Lung (tissue), 12 donors: ENCODE data around the gene PCSK5. TPM values are rescaled to one million over a fixed set of nuclear protein-coding genes. Genes with fewer than 3 reads are reported as not detected.

Source experiments
- ATAC-seq: fragments of 200-7000 bp; cut with Tn5 transposase; one replicate; pipeline ENCODE4 v1.9.1; 2020; ENCODE audit warnings: moderate number of reproducible peaks; ENCODE audit not compliant: insufficient read depth, low FRiP score
- DNase-seq, 3 donors: peaks; one replicate each; pipeline ENCODE4 v3.0.0-alpha.2; 2013 to 2017
- H3K27ac ChIP-seq, 2 donors: one replicate each; pipeline ENCODE4 v1.5.1; 2013; ENCODE audit warnings: mild to moderate bottlenecking in 2 of 2, moderate library complexity in 2 of 2, control low read depth in 1 of 2, inconsistent platforms in 1 of 2, low read depth in 1 of 2, low read length in 1 of 2
- H3K27me3 ChIP-seq, 3 donors: one replicate each; pipeline ENCODE4 v1.5.1; 2013; ENCODE audit warnings: low read length in 2 of 3; ENCODE audit not compliant: control insufficient read depth in 3 of 3, insufficient read depth in 3 of 3
- H3K36me3 ChIP-seq, 4 donors: one replicate each; pipeline ENCODE4 v1.5.1; 2013; ENCODE audit warnings: low read length in 4 of 4, mild to moderate bottlenecking in 1 of 4, moderate library complexity in 1 of 4; ENCODE audit not compliant: control insufficient read depth in 4 of 4, insufficient read depth in 4 of 4
- H3K4me1 ChIP-seq, 5 donors: one replicate each; pipeline ENCODE4 v1.5.1; 2013; ENCODE audit warnings: low read length in 5 of 5, mild to moderate bottlenecking in 2 of 5, moderate library complexity in 1 of 5; ENCODE audit not compliant: control insufficient read depth in 5 of 5, insufficient read depth in 5 of 5
- H3K4me3 ChIP-seq: one replicate; pipeline ENCODE4 v1.5.1; 2013; ENCODE audit warnings: mild to moderate bottlenecking, control low read depth, moderate library complexity
- H3K9ac ChIP-seq, 2 donors: one replicate each; pipeline ENCODE4 v1.5.1; 2013; ENCODE audit warnings: low read length in 2 of 2, control low read depth in 1 of 2; ENCODE audit not compliant: insufficient read depth in 1 of 2
- H3K9me3 ChIP-seq, 4 donors: one replicate each; pipeline ENCODE4 v1.5.1; 2013; ENCODE audit warnings: low read length in 3 of 4, mild to moderate bottlenecking in 1 of 4, moderate library complexity in 1 of 4; ENCODE audit not compliant: control insufficient read depth in 4 of 4, insufficient read depth in 3 of 4
- WGBS, 2 donors: extraction: QIAGEN DNeasy Blood & Tissue Kit; methylation state at CpG; one replicate each; pipeline ENCODE4 v1.1.7; 2013; 5-methylcytosine and 5-hydroxymethylcytosine counted together
- polyA plus RNA-seq, 2 donors: library from polyadenylated mRNA; stranded (reverse); fragments of 200-250 nt; gene quantifications; one replicate each; pipeline ENCODE4 v1.2.1, GENCODE V29; 2013
- total RNA-seq, 2 donors: library from RNA; depleted of rRNA in 1 of 2; stranded (reverse); fragments of >200 nt in 1 of 2; gene quantifications; one replicate each; pipeline ENCODE4 v1.2.1, GENCODE V29; 2014 to 2021
- TF ChIP-seq, protein P1 (sequence below): IDR thresholded peaks from 2 replicates; pipeline ENCODE4 v1.5.1; 2012; ENCODE audit warnings: mild to moderate bottlenecking; ENCODE audit errors: control extremely low read depth, extremely low read depth
- donor health status: control.
- donor health status: control.
- donor health status: Bipolar disorder and iron deficiency.
- donor health status: healthy.
- donor health status: DM: yes; HTN: yes; CAD: no.

Gene PCSK5
- total and polyA plus RNA-seq, 4 donors: 1.9 to 28.2 (median 13.6) TPM

- Histone ChIP-seq H3K27me3 (no peaks in the 10 kb centered on the region), H3K9ac (no peak overlapping the region), H3K36me3 (no peaks in the 10 kb centered on the region), H3K4me1 (no peaks in the 10 kb centered on the region), H3K9me3 (no peaks in the 10 kb centered on the region), H3K27ac (no peak overlapping the region), H3K4me3 (no peak overlapping the region)
- DNase-seq (no peak), ATAC-seq (no peak)
- TF ChIP-seq, protein P1, sequence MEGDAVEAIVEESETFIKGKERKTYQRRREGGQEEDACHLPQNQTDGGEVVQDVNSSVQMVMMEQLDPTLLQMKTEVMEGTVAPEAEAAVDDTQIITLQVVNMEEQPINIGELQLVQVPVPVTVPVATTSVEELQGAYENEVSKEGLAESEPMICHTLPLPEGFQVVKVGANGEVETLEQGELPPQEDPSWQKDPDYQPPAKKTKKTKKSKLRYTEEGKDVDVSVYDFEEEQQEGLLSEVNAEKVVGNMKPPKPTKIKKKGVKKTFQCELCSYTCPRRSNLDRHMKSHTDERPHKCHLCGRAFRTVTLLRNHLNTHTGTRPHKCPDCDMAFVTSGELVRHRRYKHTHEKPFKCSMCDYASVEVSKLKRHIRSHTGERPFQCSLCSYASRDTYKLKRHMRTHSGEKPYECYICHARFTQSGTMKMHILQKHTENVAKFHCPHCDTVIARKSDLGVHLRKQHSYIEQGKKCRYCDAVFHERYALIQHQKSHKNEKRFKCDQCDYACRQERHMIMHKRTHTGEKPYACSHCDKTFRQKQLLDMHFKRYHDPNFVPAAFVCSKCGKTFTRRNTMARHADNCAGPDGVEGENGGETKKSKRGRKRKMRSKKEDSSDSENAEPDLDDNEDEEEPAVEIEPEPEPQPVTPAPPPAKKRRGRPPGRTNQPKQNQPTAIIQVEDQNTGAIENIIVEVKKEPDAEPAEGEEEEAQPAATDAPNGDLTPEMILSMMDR: no peak
- 42 to 53% methylated on average over 1 of the region's 1 CpG for WGBS, 2 donors
Observed at GRCh38 chr9:76245518-76245917, 355.0 kb downstream of the PCSK5 start.

DNA sequence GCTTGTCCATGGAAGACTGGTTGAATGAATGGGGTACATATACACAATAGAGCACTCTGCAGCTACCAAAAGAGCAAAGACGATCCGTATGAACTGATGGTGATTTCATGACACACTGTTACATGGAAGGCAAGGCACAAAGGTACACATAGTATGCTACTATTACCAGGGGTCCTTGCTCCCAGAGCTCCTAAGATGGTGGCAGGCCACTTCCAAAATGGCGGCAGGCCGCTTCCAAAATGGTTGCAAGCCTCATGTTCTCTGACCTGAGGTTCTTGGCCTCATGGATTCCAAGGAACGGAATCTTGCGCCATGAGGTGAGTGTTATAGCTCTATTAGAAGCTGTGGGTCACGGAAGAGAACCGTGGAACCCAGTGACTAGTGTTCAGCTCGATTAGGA is 356.2 kb downstream of the PCSK5 start:
- 96 to 98% methylated on average over 9 of the region's 9 CpGs for WGBS, 2 donors
- Histone ChIP-seq H3K4me1 (no peaks in the 10 kb centered on the region), H3K4me3 (no peak overlapping the region), H3K27me3 (no peaks in the 10 kb centered on the region), H3K9me3 (no peaks in the 10 kb centered on the region), H3K27ac (no peak overlapping the region), H3K36me3 (no peaks in the 10 kb centered on the region), H3K9ac (no peak overlapping the region)
- DNase-seq (no peak), ATAC-seq (no peak)
- TF ChIP-seq, protein P1: no peak

DNA sequence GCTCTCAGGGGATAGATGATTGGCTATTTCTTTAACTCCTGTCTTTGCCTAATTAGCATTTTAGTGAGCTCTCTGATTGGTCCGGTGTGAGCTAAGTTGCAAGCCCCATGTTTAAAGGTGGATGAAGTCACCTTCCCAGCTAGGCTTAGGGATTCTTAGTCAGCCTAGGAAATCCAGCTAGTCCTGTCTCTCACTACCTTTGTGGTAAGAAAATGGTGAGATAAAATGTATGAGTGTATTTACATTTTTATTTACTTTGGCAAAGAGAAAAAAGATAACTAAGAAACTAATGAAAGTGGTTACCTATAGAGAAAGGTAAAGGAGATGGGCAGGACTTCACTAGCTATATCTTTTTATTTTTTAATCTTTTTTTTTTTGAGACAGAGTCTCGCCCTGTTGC is 357.0 kb downstream of the PCSK5 start:
- Histone ChIP-seq H3K4me1 (no peaks in the 10 kb centered on the region), H3K27ac (no peak overlapping the region), H3K27me3 (no peaks in the 10 kb centered on the region), H3K9me3 (no peaks in the 10 kb centered on the region), H3K9ac (no peak overlapping the region), H3K36me3 (no peaks in the 10 kb centered on the region), H3K4me3 (no peak overlapping the region)
- ATAC-seq (no peak), DNase-seq (no peak)
- TF ChIP-seq, protein P1: no peak
- 90 to 92% methylated on average over 2 of the region's 2 CpGs for WGBS, 2 donors

DNA sequence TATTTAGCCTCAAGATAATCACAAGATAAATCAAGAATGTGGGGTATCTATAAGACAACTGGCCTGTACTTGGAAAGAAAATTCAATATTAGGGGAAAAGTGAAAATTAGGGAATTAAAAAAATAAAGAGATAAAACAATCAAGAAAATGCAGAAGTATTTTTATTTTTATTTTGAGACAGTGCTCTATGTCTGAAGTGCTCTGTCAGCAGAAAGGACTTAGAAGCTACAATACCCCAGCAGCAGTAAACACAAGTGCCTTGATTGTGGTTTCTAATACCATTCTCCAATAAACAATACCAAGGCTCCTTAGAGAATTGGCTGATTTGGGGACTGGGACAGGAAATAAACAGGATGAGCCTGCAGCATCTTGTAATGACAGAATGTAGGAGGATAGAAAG is 358.8 kb downstream of the PCSK5 start:
- TF ChIP-seq, protein P1: no peak
- H3K4me3 ChIP-seq: no peak overlapping the region
- no peak overlapping the region for H3K9ac ChIP-seq
- H3K4me1 ChIP-seq: no peaks in the 10 kb centered on the region
- ATAC-seq (no peak), DNase-seq (no peak)
- no peaks in the 10 kb centered on the region for H3K27me3 ChIP-seq
- no peaks in the 10 kb centered on the region for H3K9me3 ChIP-seq
- H3K36me3 ChIP-seq: no peaks in the 10 kb centered on the region
- H3K27ac ChIP-seq: no peak overlapping the region
